ENCODE results near the gene NAP1L4.

Gene NAP1L4

DNA sequence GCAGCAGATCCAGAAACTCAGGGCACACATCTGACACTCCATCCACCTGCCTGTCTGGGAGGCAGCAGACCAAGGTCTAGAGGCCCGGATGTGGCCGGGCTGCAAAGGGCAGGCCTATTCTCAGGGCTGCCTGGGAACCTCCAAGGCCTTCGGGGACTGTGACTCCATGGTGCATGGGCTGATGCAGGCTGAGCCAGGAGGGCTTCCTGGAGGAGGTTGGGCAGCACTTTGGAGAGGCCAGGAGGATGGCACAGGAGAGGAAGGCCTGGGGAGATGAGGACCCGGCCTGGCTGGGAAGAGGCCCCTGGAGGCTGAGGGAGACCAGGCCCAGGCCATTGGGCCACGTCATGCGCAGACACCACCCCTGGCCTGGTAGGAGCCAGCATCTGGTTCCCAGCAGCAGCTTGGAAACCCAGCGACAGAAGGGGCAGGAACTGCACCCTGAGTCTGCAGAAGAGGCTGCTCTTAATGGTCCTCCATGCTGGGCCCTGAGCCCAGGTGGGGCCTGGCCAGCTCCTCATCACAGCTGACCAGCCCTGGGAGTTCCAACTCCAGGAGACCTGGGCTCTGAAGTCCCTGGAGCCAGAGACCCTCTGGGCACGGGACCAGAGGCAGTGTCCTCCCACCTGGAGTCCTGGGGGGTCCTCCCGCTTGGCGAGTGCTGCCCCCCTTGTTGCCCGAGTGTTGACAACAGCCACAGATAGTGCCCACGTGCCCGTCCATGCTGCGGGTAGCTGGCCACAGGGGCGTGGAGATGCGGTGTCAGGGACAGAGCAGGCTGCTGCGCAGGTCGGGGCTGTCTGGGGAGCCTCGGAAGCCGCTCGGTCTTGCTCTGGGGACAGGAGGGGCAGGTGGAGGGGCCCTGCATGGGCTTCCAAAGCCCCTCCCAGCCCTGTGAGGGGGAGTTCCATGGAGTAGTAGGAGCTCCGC, 68.4 kb downstream of the NAP1L4 start:
- no peak for TF ChIP-seq CTCF (IDR thresholded peaks at IDR 0.05; ENCODE audit: extremely low read depth, missing control alignments)
- DNase-seq (ENCODE audit: low spot score): no peak

DNA sequence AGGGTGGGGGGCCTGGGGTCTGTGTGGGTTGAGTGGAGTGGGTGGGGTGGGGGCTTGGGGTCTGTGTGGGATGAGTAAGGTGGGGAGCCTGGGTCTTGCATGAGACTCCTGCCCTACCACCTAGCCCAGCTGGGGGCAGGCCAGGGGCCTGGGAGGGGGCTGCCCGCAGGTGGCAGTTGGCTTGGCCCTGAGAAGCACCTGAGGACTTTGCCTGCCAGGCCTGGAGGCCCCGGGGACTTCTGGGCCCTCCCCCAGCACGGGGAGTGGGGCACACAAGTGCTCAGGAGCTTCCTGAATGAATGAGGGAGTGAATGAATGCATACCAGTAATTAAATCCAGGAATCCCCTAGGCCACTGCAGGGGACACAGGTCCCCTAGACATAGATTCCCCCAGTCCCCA, 69.5 kb downstream of the NAP1L4 start:
- TF ChIP-seq CTCF (IDR thresholded peaks at IDR 0.05; ENCODE audit: extremely low read depth, missing control alignments): no peak
- DNase-seq (ENCODE audit: low spot score): no peak

DNA sequence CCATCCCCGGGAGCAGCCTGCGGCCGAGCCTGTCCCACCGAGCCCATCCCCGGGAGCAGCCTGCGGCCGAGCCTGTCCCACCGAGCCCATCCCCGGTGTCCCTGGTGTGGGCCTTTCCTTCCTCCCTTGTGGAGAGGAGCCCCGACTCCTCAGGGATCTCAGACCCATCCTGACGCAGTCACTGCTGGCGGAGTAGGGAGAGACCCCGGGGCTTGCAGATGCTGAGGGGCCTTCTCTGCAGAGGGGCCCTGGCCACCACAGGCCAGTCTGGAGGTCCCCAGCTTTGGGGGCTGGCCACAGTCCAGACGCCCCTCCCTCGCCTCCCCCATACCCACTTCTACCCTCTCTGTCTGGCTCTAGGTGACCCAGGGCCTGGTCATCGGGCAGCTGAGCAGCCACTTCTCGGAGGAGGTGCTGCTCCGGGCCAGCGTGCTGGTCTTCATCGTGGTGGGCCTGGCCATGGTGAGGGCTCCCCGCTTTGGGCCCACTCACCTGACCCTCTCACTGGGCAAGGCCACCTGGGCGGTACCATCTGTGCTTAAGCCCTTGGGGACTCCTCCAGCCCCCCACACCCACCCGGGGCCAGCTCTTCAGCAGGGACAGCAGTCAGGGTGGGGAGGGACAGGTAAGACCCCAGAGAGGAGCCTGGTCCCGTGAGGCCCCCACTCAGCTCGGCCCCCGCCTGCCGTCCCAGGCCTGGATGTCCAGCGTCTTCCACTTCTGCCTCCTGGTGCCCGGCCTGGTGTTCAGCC, 70.2 kb downstream of the NAP1L4 start:
- no peak for TF ChIP-seq CTCF (IDR thresholded peaks at IDR 0.05; ENCODE audit: extremely low read depth, missing control alignments)
- DNase-seq (ENCODE audit: low spot score): no peak

DNA sequence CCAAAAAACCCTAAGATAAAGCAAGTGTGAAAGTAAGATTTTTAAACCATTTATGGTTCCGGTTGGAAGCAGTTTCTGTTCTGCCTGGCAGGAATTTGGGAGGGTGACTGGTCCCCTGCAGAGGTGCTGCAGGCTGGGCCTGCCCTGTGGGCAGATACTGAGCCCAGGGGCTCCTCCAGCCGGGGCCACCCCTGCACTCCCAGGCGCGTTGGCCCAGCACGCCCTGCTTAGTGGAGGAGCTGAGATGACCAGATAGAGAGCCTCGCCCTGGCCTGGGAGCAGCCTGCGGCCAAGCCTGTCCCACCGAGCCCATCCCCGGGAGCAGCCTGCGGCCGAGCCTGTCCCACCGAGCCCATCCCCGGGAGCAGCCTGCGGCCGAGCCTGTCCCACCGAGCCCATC, 70.9 kb downstream of the NAP1L4 start:
- no peak for TF ChIP-seq CTCF (IDR thresholded peaks at IDR 0.05; ENCODE audit: extremely low read depth, missing control alignments)
- no peak for DNase-seq (ENCODE audit: low spot score)

DNA sequence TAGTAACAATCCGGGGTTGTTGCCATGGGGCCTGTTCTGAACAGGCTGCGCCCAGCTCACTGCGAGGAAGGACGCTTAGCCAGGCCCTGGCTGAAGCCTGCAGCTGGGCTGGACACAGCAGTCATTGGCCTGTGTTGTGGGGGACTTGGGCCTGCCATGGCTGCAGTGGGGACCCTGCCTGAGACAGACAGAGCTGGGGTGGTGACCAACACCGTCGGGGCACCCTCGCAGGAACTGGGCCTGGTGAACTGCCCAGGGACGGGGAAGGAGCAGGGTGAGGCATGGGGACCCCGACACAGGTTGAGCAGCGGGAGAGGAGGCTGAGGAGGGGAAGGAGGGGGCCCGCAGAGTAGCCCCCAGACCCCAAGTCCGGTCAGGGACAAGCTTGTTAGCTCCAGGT, 71.8 kb downstream of the NAP1L4 start:
- TF ChIP-seq CTCF (IDR thresholded peaks at IDR 0.05; ENCODE audit: extremely low read depth, missing control alignments): no peak

GRCh38 chr11:2919837-2920236, 72.3 kb downstream of the NAP1L4 start:
- DNase-seq (ENCODE audit: low spot score): no peak
- no peak for TF ChIP-seq CTCF (IDR thresholded peaks at IDR 0.05; ENCODE audit: extremely low read depth, missing control alignments)

More for the DNA sequence above, 71.8 kb downstream of the NAP1L4 start:
- DNase-seq (ENCODE audit: low spot score): no peak

DNA sequence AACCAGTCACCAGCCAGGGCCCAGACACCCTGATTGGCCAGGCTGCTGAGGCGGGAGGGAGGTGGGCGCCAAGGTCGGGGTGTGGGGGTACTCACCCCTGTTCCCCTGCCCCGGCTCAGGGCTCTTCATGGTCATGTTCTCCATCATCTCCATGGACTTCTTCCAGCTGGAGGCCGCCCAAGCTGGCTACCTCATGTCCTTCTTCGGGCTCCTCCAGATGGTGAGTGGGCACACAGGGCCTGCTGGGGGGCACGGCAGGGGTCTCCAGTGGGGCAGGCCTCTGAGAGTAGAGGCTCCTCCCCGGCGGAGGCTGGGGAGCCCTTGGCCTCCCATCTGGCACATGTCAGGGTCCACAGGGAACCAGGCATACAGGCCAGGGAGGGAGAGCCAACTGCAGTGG, 72.9 kb downstream of the NAP1L4 start:
- no peak for DNase-seq (ENCODE audit: low spot score)
- no peak for TF ChIP-seq CTCF (IDR thresholded peaks at IDR 0.05; ENCODE audit: extremely low read depth, missing control alignments)
